Spleen (tissue), 7 donors: ENCODE measurements around the gene NLRP10.

Experiments
- POLR2A ChIP-seq, 3 donors: fragments of 450-650 bp; IDR thresholded peaks; one replicate each; pipeline ENCODE4 v1.5.1; 2017; ENCODE audit warnings: antibody characterized with exemption in 3 of 3, mild to moderate bottlenecking in 1 of 3
- POLR2AphosphoS5 ChIP-seq, 3 donors: sonication (generic); formaldehyde crosslinking; IDR thresholded peaks; one replicate each; pipeline ENCODE4 v1.5.1; 2017; ENCODE audit warnings: antibody characterized with exemption in 3 of 3
- TF ChIP-seq, protein P1 (sequence below), 11 experiments: fragments of 200-600 bp in 7 of 11; fragments of 450-650 bp in 4 of 11; sonication (generic) in 4 of 11; IDR thresholded peaks in 8 of 11; conservative IDR thresholded peaks in 3 of 11; 1 replicate in 7 of 11; 2 replicates in 4 of 11; pipeline versions ENCODE4 v1.4.0 to v1.8.0; 2016 to 2021; ENCODE audit warnings: antibody characterized with exemption in 11 of 11, inconsistent platforms in 4 of 11, mild to moderate bottlenecking in 1 of 11
- donor health status: DM: no; HTN: no; CAD: no; lungs with moderate emphysema.
- donor health status: DM: no; HTN: no; CAD: no.
- donor health status: DM: no; HTN: no; CAD: no.

DNA sequence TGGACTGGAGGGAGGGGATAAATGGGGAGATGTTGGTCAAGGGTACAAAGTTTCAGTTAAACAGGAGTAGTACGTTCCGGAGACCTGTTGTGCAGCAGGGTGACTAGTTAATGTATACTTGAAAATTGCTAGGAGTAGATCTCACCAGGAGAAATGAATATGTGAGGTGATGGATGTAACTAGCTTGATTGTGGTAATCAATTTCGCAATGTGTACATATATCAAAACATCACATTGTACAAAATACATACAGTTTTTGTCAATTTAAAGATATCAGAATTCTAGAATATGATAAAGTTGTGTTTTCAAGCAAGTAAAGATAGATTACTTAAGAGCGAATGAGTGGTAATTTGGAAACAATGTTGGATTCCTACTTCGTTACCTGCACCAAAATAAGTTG lies 35.1 kb upstream of the NLRP10 start:
- TF ChIP-seq, protein P1, sequence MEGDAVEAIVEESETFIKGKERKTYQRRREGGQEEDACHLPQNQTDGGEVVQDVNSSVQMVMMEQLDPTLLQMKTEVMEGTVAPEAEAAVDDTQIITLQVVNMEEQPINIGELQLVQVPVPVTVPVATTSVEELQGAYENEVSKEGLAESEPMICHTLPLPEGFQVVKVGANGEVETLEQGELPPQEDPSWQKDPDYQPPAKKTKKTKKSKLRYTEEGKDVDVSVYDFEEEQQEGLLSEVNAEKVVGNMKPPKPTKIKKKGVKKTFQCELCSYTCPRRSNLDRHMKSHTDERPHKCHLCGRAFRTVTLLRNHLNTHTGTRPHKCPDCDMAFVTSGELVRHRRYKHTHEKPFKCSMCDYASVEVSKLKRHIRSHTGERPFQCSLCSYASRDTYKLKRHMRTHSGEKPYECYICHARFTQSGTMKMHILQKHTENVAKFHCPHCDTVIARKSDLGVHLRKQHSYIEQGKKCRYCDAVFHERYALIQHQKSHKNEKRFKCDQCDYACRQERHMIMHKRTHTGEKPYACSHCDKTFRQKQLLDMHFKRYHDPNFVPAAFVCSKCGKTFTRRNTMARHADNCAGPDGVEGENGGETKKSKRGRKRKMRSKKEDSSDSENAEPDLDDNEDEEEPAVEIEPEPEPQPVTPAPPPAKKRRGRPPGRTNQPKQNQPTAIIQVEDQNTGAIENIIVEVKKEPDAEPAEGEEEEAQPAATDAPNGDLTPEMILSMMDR (IDR thresholded peaks at IDR 0.05 in 8 of 11, conservative IDR thresholded peaks at IDR 0.05 in 3 of 11): no peak
- TF ChIP-seq POLR2AphosphoS5 (IDR thresholded peaks at IDR 0.05): no peak
- no peak for TF ChIP-seq POLR2A (IDR thresholded peaks at IDR 0.05)
